Hepatocyte (in vitro differentiated cells): ENCODE measurements around the gene MICB.

Source experiments
- EZH2 ChIP-seq: fragments of 200-600 bp; sonication (generic); IDR thresholded peaks from 2 replicates; pipeline ENCODE4 v1.6.1; 2016; ENCODE audit warnings: antibody characterized with exemption, mild to moderate bottlenecking, borderline replicate concordance
- EZH2phosphoT487 ChIP-seq: fragments of 200-600 bp; sonication (generic); IDR thresholded peaks from one replicate; pipeline ENCODE4 v1.6.1; 2018; ENCODE audit warnings: antibody characterized with exemption, mild to moderate bottlenecking, low read depth, moderate library complexity; ENCODE audit not compliant: unreplicated experiment, severe bottlenecking
- TF ChIP-seq, protein P1 (sequence below): fragments of 200-600 bp; sonication (generic); IDR thresholded peaks from 2 replicates; pipeline ENCODE4 v1.5.1; 2016; ENCODE audit warnings: antibody characterized with exemption, mild to moderate bottlenecking; ENCODE audit not compliant: poor library complexity

DNA sequence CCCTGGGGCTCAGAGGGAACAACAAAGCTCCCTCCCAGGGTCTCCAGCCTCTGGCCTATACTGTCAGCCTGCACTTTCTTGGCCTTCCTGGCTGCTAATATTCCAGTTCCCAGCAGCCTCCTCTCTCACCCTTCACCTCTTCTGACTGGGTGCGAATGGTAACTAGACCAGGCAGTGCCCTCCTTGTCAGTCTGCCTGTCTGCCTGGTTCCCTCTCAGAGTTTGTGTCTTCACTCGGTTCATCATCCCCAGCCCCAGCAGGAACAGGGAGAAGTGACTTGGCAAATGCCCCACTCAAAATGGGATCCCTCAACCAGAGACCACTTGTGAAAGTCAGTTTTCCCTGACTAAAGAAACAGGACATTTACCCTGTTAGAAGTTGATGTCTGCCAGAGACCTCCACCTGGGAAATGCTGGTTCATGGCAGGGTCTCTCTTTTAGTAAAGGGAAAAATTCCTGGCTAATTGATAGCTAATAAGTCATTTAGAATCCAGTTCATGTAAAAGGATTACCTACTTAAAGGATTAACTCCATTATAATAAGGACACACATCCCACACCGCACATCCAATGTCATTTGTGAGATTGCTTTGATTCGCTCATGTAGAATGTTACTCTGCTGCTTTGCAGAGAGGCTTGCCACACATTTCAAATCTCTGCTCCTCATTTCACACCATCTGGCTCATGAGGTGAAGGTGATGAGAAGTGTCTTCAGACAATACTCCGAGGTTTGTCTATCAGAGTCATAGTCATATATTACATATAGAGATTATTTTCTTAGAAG, 18.6 kb upstream of the MICB start:
- TF ChIP-seq, protein P1, sequence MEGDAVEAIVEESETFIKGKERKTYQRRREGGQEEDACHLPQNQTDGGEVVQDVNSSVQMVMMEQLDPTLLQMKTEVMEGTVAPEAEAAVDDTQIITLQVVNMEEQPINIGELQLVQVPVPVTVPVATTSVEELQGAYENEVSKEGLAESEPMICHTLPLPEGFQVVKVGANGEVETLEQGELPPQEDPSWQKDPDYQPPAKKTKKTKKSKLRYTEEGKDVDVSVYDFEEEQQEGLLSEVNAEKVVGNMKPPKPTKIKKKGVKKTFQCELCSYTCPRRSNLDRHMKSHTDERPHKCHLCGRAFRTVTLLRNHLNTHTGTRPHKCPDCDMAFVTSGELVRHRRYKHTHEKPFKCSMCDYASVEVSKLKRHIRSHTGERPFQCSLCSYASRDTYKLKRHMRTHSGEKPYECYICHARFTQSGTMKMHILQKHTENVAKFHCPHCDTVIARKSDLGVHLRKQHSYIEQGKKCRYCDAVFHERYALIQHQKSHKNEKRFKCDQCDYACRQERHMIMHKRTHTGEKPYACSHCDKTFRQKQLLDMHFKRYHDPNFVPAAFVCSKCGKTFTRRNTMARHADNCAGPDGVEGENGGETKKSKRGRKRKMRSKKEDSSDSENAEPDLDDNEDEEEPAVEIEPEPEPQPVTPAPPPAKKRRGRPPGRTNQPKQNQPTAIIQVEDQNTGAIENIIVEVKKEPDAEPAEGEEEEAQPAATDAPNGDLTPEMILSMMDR = no peak
- no peak for TF ChIP-seq EZH2phosphoT487
- no peak for TF ChIP-seq EZH2
